SU-DHL-6 (cell line): ENCODE data around the gene MAGEB4.

Experiments used
- H2AFZ ChIP-seq: fragments of 200-600 bp; sonication (generic); 2 replicates; pipeline ENCODE4 v1.6.1; 2014; ENCODE audit warnings: low read depth, mild to moderate bottlenecking, moderate library complexity, mixed read lengths, antibody characterized with exemption, low read length; ENCODE audit not compliant: severe bottlenecking
- H3F3A ChIP-seq: fragments of 200-600 bp; shearing (Covaris generic); 2 replicates; pipeline ENCODE4 v1.6.0; 2016; ENCODE audit warnings: antibody characterized with exemption, mild to moderate bottlenecking; ENCODE audit not compliant: insufficient read depth
- H3K27ac ChIP-seq: fragments of 200-600 bp; sonication (generic); 2 replicates; pipeline ENCODE4 v1.5.1; 2016; ENCODE audit warnings: low read depth, mild to moderate bottlenecking, low read length, moderate library complexity, mixed read lengths
- H3K27me3 ChIP-seq: fragments of 200-600 bp; sonication (generic), shearing (Covaris generic); 2 replicates; pipeline ENCODE4 v1.6.0; 2014; ENCODE audit warnings: mild to moderate bottlenecking, low read length
- H3K36me3 ChIP-seq: fragments of 200-600 bp; sonication (generic); 2 replicates; pipeline ENCODE4 v1.6.1; 2014; ENCODE audit warnings: mild to moderate bottlenecking, low read length, mixed read lengths
- H3K4me2 ChIP-seq: fragments of 300-600, 200-600 bp; shearing (Covaris generic), sonication (generic); 2 replicates; pipeline ENCODE4 v1.6.0; 2014; ENCODE audit warnings: low read length, low read depth, mild to moderate bottlenecking; ENCODE audit not compliant: poor library complexity, severe bottlenecking
- H3K4me3 ChIP-seq: fragments of 200-600 bp; sonication (generic); 2 replicates; pipeline ENCODE4 v1.5.1; 2014; ENCODE audit warnings: antibody characterized with exemption, low read length, mild to moderate bottlenecking, mixed read lengths; ENCODE audit not compliant: insufficient read depth, poor library complexity, severe bottlenecking
- H3K79me2 ChIP-seq: fragments of 200-600 bp; sonication (generic); 2 replicates; pipeline ENCODE4 v1.6.1; 2014; ENCODE audit warnings: mild to moderate bottlenecking, low read length, moderate library complexity; ENCODE audit not compliant: insufficient read depth
- H3K9ac ChIP-seq: fragments of 200-600 bp; sonication (generic); 2 replicates; pipeline ENCODE4 v1.7.0; 2014; ENCODE audit warnings: mild to moderate bottlenecking, low read length
- H3K9me2 ChIP-seq: fragments of 200-600 bp; sonication (generic); replicated peaks from 2 replicates; pipeline ENCODE4 v1.6.1; 2014; ENCODE audit warnings: low read length; ENCODE audit not compliant: insufficient read depth
- H3K9me3 ChIP-seq: fragments of 200-600 bp; sonication (generic); 2 replicates; pipeline ENCODE4 v1.6.1; 2014; ENCODE audit warnings: low read length, mixed read lengths; ENCODE audit not compliant: insufficient read depth
- H4K20me1 ChIP-seq: fragments of 200-600 bp; sonication (generic); 2 replicates; pipeline ENCODE4 v1.6.1; 2014; ENCODE audit warnings: low read depth, mild to moderate bottlenecking, antibody characterized with exemption, low read length, moderate library complexity, mixed read lengths
- CTCF ChIP-seq: fragments of 200-600 bp; sonication (generic); IDR thresholded peaks from one replicate; pipeline ENCODE4 v1.5.1; 2017; ENCODE audit warnings: antibody characterized with exemption, mild to moderate bottlenecking, low read length, moderate library complexity; ENCODE audit not compliant: insufficient read depth, poor library complexity, severe bottlenecking
- EZH2phosphoT487 ChIP-seq: fragments of 200-600 bp; sonication (generic), shearing (Covaris generic); conservative IDR thresholded peaks from 2 replicates; pipeline ENCODE4 v1.6.1; 2018; ENCODE audit warnings: mild to moderate bottlenecking, antibody characterized with exemption, low read length, moderate library complexity, mixed read lengths

The MAGEB4 gene

GRCh38 chrX:30230395-30230794, 11.4 kb upstream of the MAGEB4 start, which contains the start of gene MAGEB3:
Gene MAGEB3, plus strand, starts transcription at chrX:30230657. Its CDS starts 5,268 bp downstream, at chrX:30235925.
- Histone ChIP-seq H4K20me1 (no peaks in the 10 kb centered on the region), H2AFZ (no peak within 1 kb of the TSS), H3K27me3 (no peaks in the 10 kb centered on the region), H3K4me3 (no peak within 1 kb of the TSS), H3K36me3 (no peaks in the 10 kb centered on the region), H3K4me2 (no peak within 1 kb of the TSS), H3K9ac (no peak within 1 kb of the TSS), H3K9me2 (no peaks in the 10 kb centered on the region), H3K27ac (no peak within 1 kb of the TSS), H3K79me2 (no peaks in the 10 kb centered on the region), H3K9me3 (no peaks in the 10 kb centered on the region), H3F3A (no peaks in the 10 kb centered on the region)
- TF ChIP-seq EZH2phosphoT487 (no peak), CTCF (no peak)

GRCh38 chrX:30246769-30247489, 5.1 kb downstream of the MAGEB4 start, which contains the start of gene MAGEB1:
Gene MAGEB1, plus strand, starts transcription at chrX:30247146. Its CDS starts 3,348 bp downstream, at chrX:30250494.
- Histone ChIP-seq H3K36me3 (no peaks in the 10 kb centered on the region), H4K20me1 (no peaks in the 10 kb centered on the region), H2AFZ (no peak within 1 kb of the TSS), H3K4me3 (no peak within 1 kb of the TSS), H3K4me2 (no peak within 1 kb of the TSS), H3K27ac (no peak within 1 kb of the TSS), H3K9me3 (no peaks in the 10 kb centered on the region), H3K9me2 (no peaks in the 10 kb centered on the region), H3F3A (no peaks in the 10 kb centered on the region), H3K27me3 (no peaks in the 10 kb centered on the region), H3K79me2 (no peaks in the 10 kb centered on the region), H3K9ac (no peak within 1 kb of the TSS)
- TF ChIP-seq CTCF (no peak), EZH2phosphoT487 (no peak)

GRCh38 chrX:30248854-30249253, 7.1 kb downstream of the MAGEB4 start:
- no peak overlapping the region for H3K4me3 ChIP-seq
- H3K27me3 ChIP-seq = no peaks in the 10 kb centered on the region
- no peak overlapping the region for H3K27ac ChIP-seq
- no peaks in the 10 kb centered on the region for H4K20me1 ChIP-seq
- no peaks in the 10 kb centered on the region for H3K79me2 ChIP-seq
- H2AFZ ChIP-seq = no peak overlapping the region
- no peaks in the 10 kb centered on the region for H3F3A ChIP-seq
- H3K9ac ChIP-seq = no peak overlapping the region
- no peak overlapping the region for H3K4me2 ChIP-seq
- H3K9me2 ChIP-seq = no peaks in the 10 kb centered on the region
- no peaks in the 10 kb centered on the region for H3K36me3 ChIP-seq
- no peak for TF ChIP-seq CTCF
- no peak for TF ChIP-seq EZH2phosphoT487
- no peaks in the 10 kb centered on the region for H3K9me3 ChIP-seq
